Kidney epithelial cell (primary cell): ENCODE data around the gene ABCF2. TPM values are rescaled to one million over a fixed set of nuclear protein-coding genes. Genes with fewer than 3 reads are reported as not detected.

Experiments
- DNase-seq: peaks from one replicate; pipeline ENCODE4 v3.0.0-alpha.2; 2010; ENCODE audit warnings: low read depth
- H3K27me3 ChIP-seq: 2 replicates; pipeline ENCODE4 v1.6.0; 2011; ENCODE audit warnings: low read length; ENCODE audit not compliant: control insufficient read depth, insufficient read depth
- H3K36me3 ChIP-seq: 2 replicates; pipeline ENCODE4 v1.5.1; 2011; ENCODE audit warnings: low read length; ENCODE audit not compliant: control insufficient read depth, insufficient read depth
- H3K4me3 ChIP-seq: 2 replicates; pipeline ENCODE4 v1.5.1; 2011; ENCODE audit warnings: low read depth, mild to moderate bottlenecking, control low read depth, low read length
- total RNA-seq: library from RNA; depleted of rRNA; stranded (reverse); fragments of >200 nt; gene quantifications from 2 replicates; pipeline ENCODE4 v1.2.3, GENCODE V29; 2015
- TF ChIP-seq, protein P1 (sequence below): IDR thresholded peaks from 2 replicates; pipeline ENCODE4 v1.5.1; 2011; ENCODE audit warnings: mild to moderate bottlenecking, moderate library complexity, low read length, control low read depth, inconsistent platforms; ENCODE audit not compliant: insufficient read depth, poor library complexity, severe bottlenecking

The ABCF2 gene
- total RNA-seq, 1 donor from 2014 or later, result 75.4 TPM

DNA sequence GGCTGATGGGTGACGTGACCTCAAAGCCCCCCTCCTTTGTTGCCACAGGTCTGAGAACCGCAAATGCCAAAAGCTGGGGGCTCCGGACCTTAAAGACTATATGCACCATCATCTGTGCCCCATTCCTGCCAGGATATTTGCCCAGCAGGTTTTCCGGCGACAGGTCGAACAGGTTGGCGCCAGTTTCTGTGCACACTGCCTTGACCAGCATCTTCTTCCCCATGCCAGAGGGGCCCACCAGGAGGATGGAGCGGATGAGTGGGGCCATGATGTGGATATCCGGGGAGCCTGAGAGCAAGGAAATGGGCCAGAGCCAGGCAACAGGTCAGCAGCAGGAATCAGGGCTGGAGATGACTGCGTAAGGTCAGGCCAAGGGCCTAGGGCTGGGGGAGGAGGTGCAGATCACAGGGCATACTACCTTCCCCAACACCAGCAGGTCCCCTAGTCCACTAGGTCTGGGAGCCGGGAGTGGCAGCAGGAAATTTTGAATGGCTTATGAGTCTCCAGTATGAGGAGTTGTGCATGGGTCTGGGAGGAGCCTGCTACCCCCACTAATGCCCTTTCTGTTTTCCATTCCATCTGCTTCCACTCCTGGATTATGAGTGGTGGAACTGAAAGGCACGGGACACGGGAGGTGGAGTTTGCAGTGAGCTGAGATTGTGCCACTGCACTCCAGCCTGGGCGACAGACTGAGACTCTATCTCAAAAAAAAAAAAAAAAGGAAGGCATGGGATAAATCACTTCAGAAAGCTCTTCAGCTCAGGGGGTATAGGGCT lies 33.6 kb downstream of the ABCF2 start:
- Histone ChIP-seq H3K27me3 (peaks cover 29% of the 10 kb centered on the region), H3K4me3 (no peak overlapping the region), H3K36me3 (no peaks in the 10 kb centered on the region)
- TF ChIP-seq, protein P1, sequence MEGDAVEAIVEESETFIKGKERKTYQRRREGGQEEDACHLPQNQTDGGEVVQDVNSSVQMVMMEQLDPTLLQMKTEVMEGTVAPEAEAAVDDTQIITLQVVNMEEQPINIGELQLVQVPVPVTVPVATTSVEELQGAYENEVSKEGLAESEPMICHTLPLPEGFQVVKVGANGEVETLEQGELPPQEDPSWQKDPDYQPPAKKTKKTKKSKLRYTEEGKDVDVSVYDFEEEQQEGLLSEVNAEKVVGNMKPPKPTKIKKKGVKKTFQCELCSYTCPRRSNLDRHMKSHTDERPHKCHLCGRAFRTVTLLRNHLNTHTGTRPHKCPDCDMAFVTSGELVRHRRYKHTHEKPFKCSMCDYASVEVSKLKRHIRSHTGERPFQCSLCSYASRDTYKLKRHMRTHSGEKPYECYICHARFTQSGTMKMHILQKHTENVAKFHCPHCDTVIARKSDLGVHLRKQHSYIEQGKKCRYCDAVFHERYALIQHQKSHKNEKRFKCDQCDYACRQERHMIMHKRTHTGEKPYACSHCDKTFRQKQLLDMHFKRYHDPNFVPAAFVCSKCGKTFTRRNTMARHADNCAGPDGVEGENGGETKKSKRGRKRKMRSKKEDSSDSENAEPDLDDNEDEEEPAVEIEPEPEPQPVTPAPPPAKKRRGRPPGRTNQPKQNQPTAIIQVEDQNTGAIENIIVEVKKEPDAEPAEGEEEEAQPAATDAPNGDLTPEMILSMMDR, result no peak
- DNase-seq, result no peak

DNA sequence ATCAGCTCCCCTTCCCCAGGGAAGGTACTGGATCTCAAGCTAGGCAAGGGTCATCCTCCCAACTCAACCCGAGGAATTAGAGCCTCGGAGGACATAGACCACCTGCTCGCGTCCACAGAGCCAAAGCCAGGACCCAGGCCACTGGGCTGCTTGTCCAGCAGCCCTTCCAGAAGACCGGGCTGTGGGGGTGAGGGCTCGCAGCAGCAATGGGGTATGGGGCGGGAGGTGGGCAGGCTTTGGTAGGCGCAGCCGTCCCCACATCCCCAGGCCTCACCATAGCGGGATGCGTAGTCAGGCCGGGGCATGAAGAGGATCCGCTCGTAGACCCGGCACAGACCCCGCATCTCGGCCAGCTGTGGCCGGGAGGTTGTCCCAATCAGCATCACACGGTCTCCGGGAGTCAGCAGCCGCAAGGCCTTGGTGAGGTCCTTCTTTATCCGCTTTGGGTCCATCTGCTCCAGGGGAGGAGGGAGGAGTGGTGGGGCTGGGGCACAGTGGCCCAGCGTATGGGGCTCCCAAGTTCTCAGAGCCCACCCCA lies 34.9 kb downstream of the ABCF2 start:
- Histone ChIP-seq H3K36me3 (no peaks in the 10 kb centered on the region), H3K4me3 (no peak overlapping the region), H3K27me3 (peaks cover 34% of the 10 kb centered on the region)
- TF ChIP-seq, protein P1, result no peak
- no peak for DNase-seq

DNA sequence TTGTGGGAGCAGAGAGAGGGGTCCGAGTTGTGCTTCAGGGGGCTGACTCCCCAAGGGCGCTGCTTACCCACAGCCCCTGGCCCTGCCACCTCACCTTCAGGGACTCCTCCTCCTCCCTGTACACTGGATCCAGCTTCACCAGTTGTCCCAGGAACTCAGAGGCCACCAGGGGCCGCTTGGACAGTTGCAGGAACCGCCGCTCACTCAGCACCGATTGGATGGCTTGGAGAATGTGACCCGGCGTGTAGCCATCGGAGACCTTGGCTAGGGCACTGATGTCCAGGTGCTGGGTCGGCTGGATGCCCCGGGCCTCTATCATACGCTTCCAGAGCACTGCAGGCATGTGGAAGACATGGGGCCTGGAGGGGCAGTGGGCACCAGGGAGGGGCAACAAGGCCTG lies 35.5 kb downstream of the ABCF2 start:
- TF ChIP-seq, protein P1, result no peak
- Histone ChIP-seq H3K36me3 (no peaks in the 10 kb centered on the region), H3K4me3 (no peak overlapping the region), H3K27me3 (peaks cover 38% of the 10 kb centered on the region)
- no peak for DNase-seq

DNA sequence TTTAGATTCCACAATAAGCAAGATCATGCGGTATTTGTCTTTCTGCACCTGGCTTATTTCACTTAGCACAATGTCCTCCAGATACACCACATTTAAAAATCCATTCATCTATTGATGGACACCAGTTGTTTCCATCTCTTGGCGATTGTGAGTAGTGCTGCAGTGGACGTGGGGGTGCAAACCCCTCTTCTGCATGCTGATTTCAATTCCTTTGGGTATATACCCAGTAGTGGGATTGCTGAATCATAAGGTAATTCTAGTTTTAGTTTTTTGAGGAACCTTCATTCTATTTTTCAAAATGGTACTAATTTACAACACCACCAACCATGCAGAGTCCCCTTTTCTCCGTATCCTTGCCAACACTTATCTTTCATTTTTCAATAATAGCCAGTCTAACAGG lies 38.0 kb downstream of the ABCF2 start:
- no peak overlapping the region for H3K4me3 ChIP-seq
- H3K36me3 ChIP-seq, result no peaks in the 10 kb centered on the region
- H3K27me3 ChIP-seq, result peaks cover 25% of the 10 kb centered on the region
- TF ChIP-seq, protein P1, result no peak
- no peak for DNase-seq

DNA sequence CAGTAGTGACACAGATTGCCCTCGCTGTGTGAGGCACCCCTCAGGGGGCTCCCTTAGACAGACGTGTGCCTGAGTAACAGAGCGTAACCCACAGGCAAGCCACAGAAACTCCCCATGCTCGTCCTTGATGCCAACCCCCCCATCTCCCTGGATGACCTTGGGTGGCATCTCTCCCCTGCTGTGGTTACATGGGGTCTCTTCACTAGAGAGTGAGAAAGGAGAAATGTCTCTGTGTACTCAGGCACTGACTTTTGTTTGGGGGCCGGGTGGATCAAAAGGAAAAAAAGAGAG lies 38.8 kb downstream of the ABCF2 start:
- no peak for DNase-seq
- Histone ChIP-seq H3K27me3 (peaks cover 23% of the 10 kb centered on the region), H3K4me3 (no peak overlapping the region), H3K36me3 (no peaks in the 10 kb centered on the region)
- TF ChIP-seq, protein P1, result no peak
